Right forelimb (tissue), 1 donor: ENCODE results near the gene MPPE1.
"Not testable (repeated sequence)": the region's sequence is repeated elsewhere in the genome, so short reads cannot be mapped to it uniquely, and the experiment has no call there.

Experiments used
- DNase-seq: peaks from one replicate; pipeline ENCODE4 v3.0.0-alpha.2; 2018

MPPE1 gene

GRCh38 chr18:11925800-11926481 is 17.8 kb upstream of the MPPE1 start:
- no peak for DNase-seq

- DNase-seq, result no peak
Measured at GRCh38 chr18:11923450-11923849, 15.3 kb upstream of the MPPE1 start.

- DNase-seq, result not testable (repeated sequence)
Measured at GRCh38 chr18:11919522-11919921, 11.4 kb upstream of the MPPE1 start.

GRCh38 chr18:11916880-11917279 is 8.8 kb upstream of the MPPE1 start:
- DNase-seq, result not testable (repeated sequence)

GRCh38 chr18:11909591-11910026 is 1.5 kb upstream of the MPPE1 start:
- no peak for DNase-seq

- DNase-seq, result no peak
Measured at GRCh38 chr18:11909061-11909455, 941 bp upstream of the MPPE1 start.

- no peak for DNase-seq
Measured at GRCh38 chr18:11906926-11907874, 917 bp downstream of the MPPE1 start.

- DNase-seq, result no peak
Measured at GRCh38 chr18:11906176-11906575, 1.9 kb downstream of the MPPE1 start.

- DNase-seq, result no peak
Measured at GRCh38 chr18:11905613-11906012, 2.5 kb downstream of the MPPE1 start.

GRCh38 chr18:11902522-11903292 is 5.4 kb downstream of the MPPE1 start:
- DNase-seq, result no peak

GRCh38 chr18:11901826-11902438 is 6.2 kb downstream of the MPPE1 start:
- no peak for DNase-seq

GRCh38 chr18:11899063-11899462 is 9.1 kb downstream of the MPPE1 start:
- no peak for DNase-seq

- no peak for DNase-seq
Measured at GRCh38 chr18:11897781-11898180, 10.3 kb downstream of the MPPE1 start.

GRCh38 chr18:11892438-11892837 is 15.7 kb downstream of the MPPE1 start:
- DNase-seq, result not testable (repeated sequence)

GRCh38 chr18:11891737-11892136 is 16.4 kb downstream of the MPPE1 start:
- DNase-seq, result no peak

- DNase-seq, result no peak
Measured at GRCh38 chr18:11889284-11889683, 18.8 kb downstream of the MPPE1 start.

GRCh38 chr18:11888726-11889125 is 19.4 kb downstream of the MPPE1 start:
- no peak for DNase-seq

GRCh38 chr18:11887328-11888128 is 20.6 kb downstream of the MPPE1 start:
- no peak for DNase-seq

- DNase-seq, result no peak
Measured at GRCh38 chr18:11886577-11887110, 21.5 kb downstream of the MPPE1 start.

- no peak for DNase-seq
Measured at GRCh38 chr18:11885278-11885947, 22.7 kb downstream of the MPPE1 start.
